ENCODE results near the gene CACNA1G.

Gene CACNA1G

GRCh38 chr17:50562242-50563091 lies 2.0 kb downstream of the CACNA1G start:
- no peak for DNase-seq (ENCODE audit: low spot score)
- TF ChIP-seq CTCF (IDR thresholded peaks at IDR 0.05; ENCODE audit: extremely low read depth, missing control alignments) = no peak

- no peak for TF ChIP-seq CTCF (IDR thresholded peaks at IDR 0.05; ENCODE audit: extremely low read depth, missing control alignments)
- DNase-seq (ENCODE audit: low spot score) = no peak
Measured at GRCh38 chr17:50563092-50563511, 2.6 kb downstream of the CACNA1G start.

GRCh38 chr17:50564916-50565315 lies 4.4 kb downstream of the CACNA1G start:
- no peak for DNase-seq (ENCODE audit: low spot score)
- no peak for TF ChIP-seq CTCF (IDR thresholded peaks at IDR 0.05; ENCODE audit: extremely low read depth, missing control alignments)

GRCh38 chr17:50565402-50566350 lies 5.2 kb downstream of the CACNA1G start:
- DNase-seq (ENCODE audit: low spot score) = no peak
- no peak for TF ChIP-seq CTCF (IDR thresholded peaks at IDR 0.05; ENCODE audit: extremely low read depth, missing control alignments)

GRCh38 chr17:50566886-50567285 lies 6.4 kb downstream of the CACNA1G start:
- no peak for DNase-seq (ENCODE audit: low spot score)
- TF ChIP-seq CTCF (IDR thresholded peaks at IDR 0.05; ENCODE audit: extremely low read depth, missing control alignments) = no peak

GRCh38 chr17:50568659-50569058 lies 8.1 kb downstream of the CACNA1G start:
- no peak for TF ChIP-seq CTCF (IDR thresholded peaks at IDR 0.05; ENCODE audit: extremely low read depth, missing control alignments)
- no peak for DNase-seq (ENCODE audit: low spot score)

- DNase-seq (ENCODE audit: low spot score) = no peak
- no peak for TF ChIP-seq CTCF (IDR thresholded peaks at IDR 0.05; ENCODE audit: extremely low read depth, missing control alignments)
Measured at GRCh38 chr17:50569592-50569991, 9.1 kb downstream of the CACNA1G start.
